ENCODE results near the gene EXOC3. TPM values are rescaled to one million over a fixed set of nuclear protein-coding genes. Genes with fewer than 3 reads are reported as not detected.

The EXOC3 gene
- total RNA-seq, 1 donor from 2014 or later, result 43.9 TPM

DNA sequence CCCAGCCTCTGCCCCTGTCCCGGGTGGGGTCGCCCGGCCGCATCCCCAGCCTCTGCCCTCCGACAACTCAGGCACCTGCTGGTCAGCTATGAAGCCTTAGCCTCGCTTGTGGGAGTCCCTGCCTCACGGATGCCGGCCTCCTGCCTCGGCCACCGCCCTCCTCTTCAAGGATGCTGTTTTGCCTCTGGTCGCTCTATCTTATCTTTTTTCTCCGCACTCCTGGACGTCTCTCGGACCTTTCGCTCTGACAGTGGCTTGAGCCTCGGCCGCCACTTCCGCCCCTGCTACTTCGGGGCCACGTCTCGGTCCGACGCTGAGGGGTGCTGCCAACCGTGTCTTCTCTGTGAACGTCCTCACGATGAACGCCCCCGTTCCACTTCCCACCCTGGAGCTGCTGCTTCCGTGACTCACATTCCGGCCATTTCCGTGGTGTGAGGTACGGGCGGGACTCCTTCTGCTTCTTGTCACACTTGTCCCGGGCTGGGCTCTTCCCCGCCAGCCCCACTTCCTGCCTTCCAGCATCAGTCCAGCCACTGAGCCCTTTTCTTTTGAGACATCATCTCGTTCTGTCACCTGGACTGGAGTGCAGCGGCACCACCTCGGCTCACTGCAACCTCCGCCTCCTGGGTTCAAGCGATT, 55.0 kb downstream of the EXOC3 start:
- Mint-ChIP-seq H3K4me3 (ENCODE audit: unreplicated experiment) (no peak overlapping the region), H3K27ac (ENCODE audit: unreplicated experiment) (no peak overlapping the region), H3K36me3 (ENCODE audit: low read depth, unreplicated experiment) (no peaks in the 10 kb centered on the region), H3K27me3 (ENCODE audit: unreplicated experiment) (peaks cover 20% of the 10 kb centered on the region), H3K4me1 (ENCODE audit: unreplicated experiment) (peaks cover 19% of the 10 kb centered on the region), H3K9me3 (ENCODE audit: unreplicated experiment) (no peaks in the 10 kb centered on the region)
- TF ChIP-seq, protein P1, sequence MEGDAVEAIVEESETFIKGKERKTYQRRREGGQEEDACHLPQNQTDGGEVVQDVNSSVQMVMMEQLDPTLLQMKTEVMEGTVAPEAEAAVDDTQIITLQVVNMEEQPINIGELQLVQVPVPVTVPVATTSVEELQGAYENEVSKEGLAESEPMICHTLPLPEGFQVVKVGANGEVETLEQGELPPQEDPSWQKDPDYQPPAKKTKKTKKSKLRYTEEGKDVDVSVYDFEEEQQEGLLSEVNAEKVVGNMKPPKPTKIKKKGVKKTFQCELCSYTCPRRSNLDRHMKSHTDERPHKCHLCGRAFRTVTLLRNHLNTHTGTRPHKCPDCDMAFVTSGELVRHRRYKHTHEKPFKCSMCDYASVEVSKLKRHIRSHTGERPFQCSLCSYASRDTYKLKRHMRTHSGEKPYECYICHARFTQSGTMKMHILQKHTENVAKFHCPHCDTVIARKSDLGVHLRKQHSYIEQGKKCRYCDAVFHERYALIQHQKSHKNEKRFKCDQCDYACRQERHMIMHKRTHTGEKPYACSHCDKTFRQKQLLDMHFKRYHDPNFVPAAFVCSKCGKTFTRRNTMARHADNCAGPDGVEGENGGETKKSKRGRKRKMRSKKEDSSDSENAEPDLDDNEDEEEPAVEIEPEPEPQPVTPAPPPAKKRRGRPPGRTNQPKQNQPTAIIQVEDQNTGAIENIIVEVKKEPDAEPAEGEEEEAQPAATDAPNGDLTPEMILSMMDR (IDR thresholded peaks at IDR 0.05; ENCODE audit: unreplicated experiment), result no peak
- DNase-seq (ENCODE audit: low spot score), result no peak

DNA sequence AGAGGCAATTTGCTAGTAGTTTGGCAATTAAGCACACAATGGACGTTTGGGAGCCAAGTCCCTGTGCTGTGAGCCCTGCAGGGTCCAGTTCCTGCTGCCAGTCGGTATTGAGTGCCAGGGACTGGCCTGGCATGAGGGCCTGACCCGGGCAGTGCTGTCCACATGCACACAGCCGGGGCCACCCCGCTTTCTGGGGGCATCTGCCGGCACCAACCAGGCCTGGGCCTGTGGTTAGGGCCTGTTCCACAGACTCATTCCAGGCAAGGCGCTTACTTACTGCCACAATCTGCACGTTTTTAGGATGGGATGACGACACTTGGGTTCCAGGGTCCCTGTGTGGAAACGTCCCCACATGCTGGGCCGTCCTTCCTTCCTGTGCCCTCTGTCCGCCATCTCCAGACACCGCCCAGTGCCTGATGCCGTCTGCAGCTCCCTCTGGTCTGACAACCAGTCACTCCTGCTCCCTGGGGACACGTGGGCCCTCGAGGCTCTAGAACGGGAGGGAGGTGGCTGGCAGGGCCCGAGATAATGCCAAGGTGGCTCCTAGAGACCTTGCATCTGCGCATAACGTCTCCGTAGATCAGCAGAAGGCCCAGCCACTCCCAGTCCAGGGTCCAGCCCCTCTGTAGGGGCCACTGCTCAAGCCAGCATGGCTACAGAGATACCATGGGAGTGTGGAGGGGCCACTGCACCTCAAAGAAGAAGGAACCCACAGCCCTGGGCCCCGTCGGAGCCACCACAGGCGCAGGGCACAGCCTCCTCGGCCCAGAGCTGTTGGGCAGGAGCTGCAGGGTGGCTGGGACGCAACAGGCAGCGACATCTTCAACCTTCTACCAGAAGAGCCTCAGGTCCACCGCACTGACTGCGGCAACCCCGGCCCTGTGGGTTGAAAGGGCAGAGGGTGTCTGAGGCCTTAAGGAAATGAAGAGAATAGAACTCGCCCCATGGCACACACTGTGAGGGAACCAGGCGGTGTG, 56.5 kb downstream of the EXOC3 start:
- no peaks in the 10 kb centered on the region for H3K9me3 Mint-ChIP-seq (ENCODE audit: unreplicated experiment)
- no peaks in the 10 kb centered on the region for H3K36me3 Mint-ChIP-seq (ENCODE audit: low read depth, unreplicated experiment)
- TF ChIP-seq, protein P1 (IDR thresholded peaks at IDR 0.05; ENCODE audit: unreplicated experiment), result no peak
- no peak overlapping the region for H3K4me3 Mint-ChIP-seq (ENCODE audit: unreplicated experiment)
- H3K27me3 Mint-ChIP-seq (ENCODE audit: unreplicated experiment), result peaks cover 27% of the 10 kb centered on the region
- DNase-seq (ENCODE audit: low spot score), result no peak
- H3K27ac Mint-ChIP-seq (ENCODE audit: unreplicated experiment), result no peak overlapping the region
- peaks cover 19% of the 10 kb centered on the region for H3K4me1 Mint-ChIP-seq (ENCODE audit: unreplicated experiment)

DNA sequence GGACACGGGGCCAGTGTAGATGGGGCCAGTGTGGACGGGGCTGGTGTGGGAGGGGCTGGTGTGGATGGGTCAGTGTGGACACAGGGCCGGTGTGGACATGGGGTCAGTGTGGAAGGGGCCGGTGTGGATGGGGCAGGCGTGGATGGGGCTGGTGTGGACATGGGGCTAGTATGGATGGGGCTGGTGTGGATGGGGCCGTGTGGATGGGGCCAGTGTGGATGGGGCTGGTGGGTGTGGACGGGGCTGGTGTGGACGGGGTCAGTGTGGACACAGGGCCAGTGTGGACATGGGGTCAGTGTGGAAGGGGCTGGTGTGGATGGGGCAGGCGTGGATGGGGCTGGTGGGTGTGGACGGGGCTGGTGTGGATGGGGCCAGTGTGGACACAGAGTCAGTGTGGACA, 57.5 kb downstream of the EXOC3 start:
- no peaks in the 10 kb centered on the region for H3K36me3 Mint-ChIP-seq (ENCODE audit: low read depth, unreplicated experiment)
- TF ChIP-seq, protein P1 (IDR thresholded peaks at IDR 0.05; ENCODE audit: unreplicated experiment), result no peak
- no peaks in the 10 kb centered on the region for H3K9me3 Mint-ChIP-seq (ENCODE audit: unreplicated experiment)
- DNase-seq (ENCODE audit: low spot score), result no peak
- peaks cover 27% of the 10 kb centered on the region for H3K27me3 Mint-ChIP-seq (ENCODE audit: unreplicated experiment)
- no peak overlapping the region for H3K4me3 Mint-ChIP-seq (ENCODE audit: unreplicated experiment)
- H3K27ac Mint-ChIP-seq (ENCODE audit: unreplicated experiment), result no peak overlapping the region
- H3K4me1 Mint-ChIP-seq (ENCODE audit: unreplicated experiment), result peaks cover 19% of the 10 kb centered on the region

DNA sequence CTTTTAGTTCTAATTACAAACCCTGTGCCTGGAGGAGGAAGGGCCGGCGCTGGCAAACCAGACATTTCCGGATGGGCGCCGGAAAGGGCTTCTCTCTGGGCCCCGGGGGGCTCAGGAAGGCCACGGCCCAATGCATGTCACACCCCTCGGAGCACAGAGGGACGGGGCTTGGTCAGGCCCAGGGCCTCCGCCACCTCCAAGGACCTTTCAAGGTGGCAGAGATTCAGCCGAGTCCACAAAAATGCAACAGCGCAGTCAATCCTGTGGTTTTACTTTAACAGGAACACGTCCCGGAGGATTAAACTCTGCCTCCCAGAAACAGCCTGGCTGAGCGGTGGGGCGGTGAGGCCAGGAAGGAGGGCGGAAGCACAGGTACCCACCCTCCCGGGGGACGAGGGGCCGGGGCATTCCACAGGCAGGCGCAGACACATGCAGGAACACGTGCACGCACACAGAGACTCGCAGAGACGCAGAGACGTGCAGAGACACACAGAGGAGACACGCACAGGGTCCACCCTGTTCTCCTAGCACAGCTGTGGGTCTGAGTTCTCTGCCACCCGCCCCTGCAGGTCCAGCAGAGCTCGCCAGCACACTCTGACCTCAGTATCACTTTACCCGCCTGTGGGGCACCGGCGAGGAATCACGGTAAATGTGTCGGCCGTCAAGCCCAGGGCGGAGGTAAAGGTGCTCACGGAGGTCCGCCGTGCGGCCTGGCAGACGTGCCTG, 58.3 kb downstream of the EXOC3 start:
- H3K27ac Mint-ChIP-seq (ENCODE audit: unreplicated experiment), result no peak overlapping the region
- peaks cover 16% of the 10 kb centered on the region for H3K4me1 Mint-ChIP-seq (ENCODE audit: unreplicated experiment)
- no peaks in the 10 kb centered on the region for H3K9me3 Mint-ChIP-seq (ENCODE audit: unreplicated experiment)
- TF ChIP-seq, protein P1 (IDR thresholded peaks at IDR 0.05; ENCODE audit: unreplicated experiment), result no peak
- H3K27me3 Mint-ChIP-seq (ENCODE audit: unreplicated experiment), result peaks cover 22% of the 10 kb centered on the region
- no peaks in the 10 kb centered on the region for H3K36me3 Mint-ChIP-seq (ENCODE audit: low read depth, unreplicated experiment)
- DNase-seq (ENCODE audit: low spot score), result no peak
- H3K4me3 Mint-ChIP-seq (ENCODE audit: unreplicated experiment), result no peak overlapping the region

All from endothelial cell (in vitro differentiated cells).